ENCODE data around the gene ADGRL2. TPM values are rescaled to one million over a fixed set of nuclear protein-coding genes. Genes with fewer than 3 reads are reported as not detected.
"Not testable (repeated sequence)": the region's sequence is repeated elsewhere in the genome, so short reads cannot be mapped to it uniquely, and the experiment has no call there.

The ADGRL2 gene
- total and polyA plus RNA-seq, 10 donors = 5.4 to 115 (median 60.7) TPM

DNA sequence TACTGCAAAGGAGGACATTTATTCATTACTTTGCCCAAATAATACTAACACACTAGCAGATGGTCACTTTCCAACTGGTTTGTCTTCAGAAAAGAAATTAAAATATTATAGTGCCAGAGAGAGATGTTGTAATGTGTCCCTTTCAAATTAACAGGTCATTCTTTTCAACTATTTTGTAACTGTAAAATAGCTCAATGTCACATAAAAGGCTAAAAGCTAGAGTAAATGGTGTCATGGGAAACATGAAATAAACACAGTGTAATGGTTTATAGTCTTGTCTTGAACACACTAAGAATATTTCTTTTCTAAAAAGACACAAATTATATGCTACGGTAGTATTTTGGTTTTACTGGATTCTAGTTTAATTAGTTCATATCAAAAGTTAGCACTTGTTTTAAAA lies 77.8 kb downstream of the ADGRL2 start:
- no peaks in the 10 kb centered on the region for H3K36me3 ChIP-seq
- H3K9me3 ChIP-seq = no peaks in the 10 kb centered on the region
- no peaks in the 10 kb centered on the region for H3K27me3 ChIP-seq (replicated peaks in 1 of 7)
- H3K4me3 ChIP-seq = no peak overlapping the region
- H3K4me1 ChIP-seq = peaks cover 0 to 28% (median 7%) of the 10 kb centered on the region in 6 donors
- DNase-seq = no peak
- TF ChIP-seq, protein P1, sequence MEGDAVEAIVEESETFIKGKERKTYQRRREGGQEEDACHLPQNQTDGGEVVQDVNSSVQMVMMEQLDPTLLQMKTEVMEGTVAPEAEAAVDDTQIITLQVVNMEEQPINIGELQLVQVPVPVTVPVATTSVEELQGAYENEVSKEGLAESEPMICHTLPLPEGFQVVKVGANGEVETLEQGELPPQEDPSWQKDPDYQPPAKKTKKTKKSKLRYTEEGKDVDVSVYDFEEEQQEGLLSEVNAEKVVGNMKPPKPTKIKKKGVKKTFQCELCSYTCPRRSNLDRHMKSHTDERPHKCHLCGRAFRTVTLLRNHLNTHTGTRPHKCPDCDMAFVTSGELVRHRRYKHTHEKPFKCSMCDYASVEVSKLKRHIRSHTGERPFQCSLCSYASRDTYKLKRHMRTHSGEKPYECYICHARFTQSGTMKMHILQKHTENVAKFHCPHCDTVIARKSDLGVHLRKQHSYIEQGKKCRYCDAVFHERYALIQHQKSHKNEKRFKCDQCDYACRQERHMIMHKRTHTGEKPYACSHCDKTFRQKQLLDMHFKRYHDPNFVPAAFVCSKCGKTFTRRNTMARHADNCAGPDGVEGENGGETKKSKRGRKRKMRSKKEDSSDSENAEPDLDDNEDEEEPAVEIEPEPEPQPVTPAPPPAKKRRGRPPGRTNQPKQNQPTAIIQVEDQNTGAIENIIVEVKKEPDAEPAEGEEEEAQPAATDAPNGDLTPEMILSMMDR (IDR thresholded peaks at IDR 0.05 in 8 of 11, conservative IDR thresholded peaks at IDR 0.05 in 3 of 11) = no peak
- TF ChIP-seq POLR2AphosphoS5 (IDR thresholded peaks at IDR 0.05) (no peak), POLR2A (IDR thresholded peaks at IDR 0.05) (no peak)
- no peak overlapping the region for H3K27ac ChIP-seq
- WGBS, 5 donors = 66 to 92% (median 86%) methylated on average over 1 of the region's 1 CpG
- intact Hi-C loops (cut with DNase I; ENCODE audit: low total_unique reads) = no loop called here

DNA sequence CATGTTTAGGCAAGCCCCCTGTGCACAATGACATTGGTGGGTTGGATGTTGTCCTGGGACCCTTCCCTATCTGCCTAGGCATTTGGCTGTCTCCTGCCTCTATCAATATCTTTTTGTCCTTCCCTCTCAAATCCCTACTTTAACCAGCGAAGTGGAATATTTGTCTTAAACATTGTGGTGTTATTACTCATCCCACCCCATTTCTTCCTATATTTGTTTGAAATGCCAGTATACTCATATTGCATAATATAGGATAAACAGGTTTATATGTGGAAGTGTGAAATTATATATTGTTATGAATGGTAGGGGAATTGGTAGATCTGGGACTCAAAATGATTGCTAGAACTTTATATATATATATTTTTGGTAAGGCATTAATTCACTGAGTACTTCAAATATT lies 80.0 kb downstream of the ADGRL2 start:
- Histone ChIP-seq H3K27ac (no peak overlapping the region), H3K4me3 (no peak overlapping the region), H3K9me3 (no peaks in the 10 kb centered on the region), H3K4me1 (peaks cover 0 to 28% (median 7%) of the 10 kb centered on the region in 6 donors), H3K36me3 (no peaks in the 10 kb centered on the region), H3K27me3 (replicated peaks in 1 of 7) (no peaks in the 10 kb centered on the region)
- intact Hi-C loops (cut with DNase I; ENCODE audit: low total_unique reads) = no loop called here
- WGBS, 5 donors = 83 to 95% (median 85%) methylated on average over 1 of the region's 1 CpG
- DNase-seq = no peak
- TF ChIP-seq, protein P1 (IDR thresholded peaks at IDR 0.05 in 8 of 11, conservative IDR thresholded peaks at IDR 0.05 in 3 of 11) = no peak
- TF ChIP-seq POLR2AphosphoS5 (IDR thresholded peaks at IDR 0.05) = no peak

DNA sequence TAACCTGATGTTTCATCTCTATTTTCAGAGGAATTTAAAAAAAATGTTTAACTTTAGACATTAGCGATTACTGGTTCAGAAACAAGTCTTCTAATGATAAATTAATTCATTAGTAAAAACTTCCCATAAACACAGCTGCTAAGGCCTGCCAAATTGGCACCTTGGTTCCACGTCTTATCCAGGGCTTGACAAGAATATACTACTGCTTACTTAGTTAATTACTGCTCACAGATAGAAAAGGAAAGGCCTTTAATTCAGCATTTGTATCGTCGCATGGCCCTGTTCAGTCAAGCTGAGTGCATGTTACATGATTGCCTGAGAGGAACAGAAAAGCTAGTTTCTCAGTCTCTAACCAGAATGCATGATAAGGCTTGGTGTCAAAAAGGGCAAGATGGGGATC lies 84.6 kb downstream of the ADGRL2 start:
- Histone ChIP-seq H3K36me3 (no peaks in the 10 kb centered on the region), H3K9me3 (peaks cover 0 to 5% (median 0%) of the 10 kb centered on the region in 8 donors), H3K27me3 (replicated peaks in 1 of 7) (no peaks in the 10 kb centered on the region), H3K27ac (no peak overlapping the region), H3K4me3 (no peak overlapping the region), H3K4me1 (no peaks in the 10 kb centered on the region)
- intact Hi-C loops (cut with DNase I; ENCODE audit: low total_unique reads) = no loop called here
- no peak for DNase-seq
- TF ChIP-seq POLR2AphosphoS5 (IDR thresholded peaks at IDR 0.05) (no peak), POLR2A (IDR thresholded peaks at IDR 0.05) (no peak)
- TF ChIP-seq, protein P1 (IDR thresholded peaks at IDR 0.05 in 8 of 11, conservative IDR thresholded peaks at IDR 0.05 in 3 of 11) = no peak
- WGBS, 5 donors = 80 to 91% (median 88%) methylated on average over 4 of the region's 4 CpGs

GRCh38 chr1:81886292-81886691 lies 85.6 kb downstream of the ADGRL2 start:
- H3K4me1 ChIP-seq; H3K4me3 ChIP-seq; H3K36me3 ChIP-seq; H3K27me3 ChIP-seq (replicated peaks in 1 of 7); DNase-seq; H3K9me3 ChIP-seq; H3K27ac ChIP-seq; intact Hi-C loops (cut with DNase I; ENCODE audit: low total_unique reads): not testable (repeated sequence)
- WGBS, 5 donors = 81 to 93% (median 87%) methylated on average over 6 of the region's 6 CpGs
